ENCODE results near the gene KPNA3.
"Not testable (repeated sequence)": the region's sequence is repeated elsewhere in the genome, so short reads cannot be mapped to it uniquely, and the experiment has no call there.

Gene KPNA3

GRCh38 chr13:49821216-49822009 is 28.9 kb upstream of the KPNA3 start:
- ChIA-PET CTCF (interaction anchor here (1.0 to 1.2 kb wide), 3 partner anchors 10 to 1248 kb away, joined by 3 read pairs; no protein-coding TSS in a partner anchor), POLR2A (no interaction called here)
- TF ChIP-seq CTCF (IDR thresholded peaks at IDR 0.05; ENCODE audit: control extremely low read depth, extremely low read depth, low read depth, missing control alignments) = no peak
- no peak for DNase-seq (ENCODE audit: extremely low spot score)

GRCh38 chr13:49820591-49821215 is 28.2 kb upstream of the KPNA3 start:
- POLR2A ChIA-PET = no interaction called here
- CTCF ChIA-PET = interaction anchor here (1.0 to 1.2 kb wide), 4 partner anchors 9 to 1248 kb away, joined by 3 read pairs; no protein-coding TSS in a partner anchor
- no peak for TF ChIP-seq CTCF (IDR thresholded peaks at IDR 0.05; ENCODE audit: control extremely low read depth, extremely low read depth, low read depth, missing control alignments)
- DNase-seq (ENCODE audit: extremely low spot score) = no peak

GRCh38 chr13:49816047-49816446 is 23.6 kb upstream of the KPNA3 start:
- CTCF ChIA-PET = interaction anchor here (0.6 kb wide), 1 partner anchor 9 kb away, joined by 3 read pairs; no protein-coding TSS in a partner anchor
- DNase-seq (ENCODE audit: extremely low spot score); POLR2A ChIA-PET: not testable (repeated sequence)

- ChIA-PET CTCF (interaction anchor here (1.2 kb wide), 1 partner anchor 10 kb away, joined by 5 read pairs; no protein-coding TSS in a partner anchor), POLR2A (no interaction called here)
- TF ChIP-seq CTCF (IDR thresholded peaks at IDR 0.05; ENCODE audit: control extremely low read depth, extremely low read depth, low read depth, missing control alignments) = no peak
- no peak for DNase-seq (ENCODE audit: extremely low spot score)
Measured at GRCh38 chr13:49814551-49815270, 22.2 kb upstream of the KPNA3 start.

- TF ChIP-seq CTCF (IDR thresholded peaks at IDR 0.05; ENCODE audit: control extremely low read depth, extremely low read depth, low read depth, missing control alignments) = no peak
- POLR2A ChIA-PET = no interaction called here
- DNase-seq (ENCODE audit: extremely low spot score) = no peak
- CTCF ChIA-PET = no interaction called here
Measured at GRCh38 chr13:49812812-49813211, 20.3 kb upstream of the KPNA3 start.

- ChIA-PET POLR2A (interaction anchor here (0.6 kb wide), 1 partner anchor 24 kb away, joined by 3 read pairs; no protein-coding TSS in a partner anchor), CTCF (interaction anchor here (1.1 to 1.4 kb wide), 5 partner anchors 10 to 125 kb away, joined by 3 to 4 read pairs (median 3); partner anchors contain the start of genes KPNA3 and SPRYD7)
- DNase-seq (ENCODE audit: extremely low spot score) = no peak
- TF ChIP-seq CTCF (IDR thresholded peaks at IDR 0.05; ENCODE audit: control extremely low read depth, extremely low read depth, low read depth, missing control alignments) = no peak
Measured at GRCh38 chr13:49811527-49811908, 19.0 kb upstream of the KPNA3 start.
